Mucosa of stomach (tissue), 1 donor: ENCODE measurements around the gene SLIT3.

Experiments
- H3K27me3 ChIP-seq: one replicate; pipeline ENCODE4 v1.7.0; 2013; ENCODE audit warnings: mild to moderate bottlenecking, low read length; ENCODE audit not compliant: control insufficient read depth, insufficient read depth
- H3K36me3 ChIP-seq: one replicate; pipeline ENCODE4 v1.7.0; 2013; ENCODE audit warnings: low read length; ENCODE audit not compliant: control insufficient read depth, insufficient read depth
- H3K4me1 ChIP-seq: one replicate; pipeline ENCODE4 v1.7.0; 2013; ENCODE audit warnings: mild to moderate bottlenecking, low read length; ENCODE audit not compliant: control insufficient read depth, insufficient read depth
- H3K4me3 ChIP-seq: one replicate; pipeline ENCODE4 v1.7.0; 2013; ENCODE audit warnings: low read length
- H3K9ac ChIP-seq: one replicate; pipeline ENCODE4 v1.7.0; 2013; ENCODE audit warnings: mild to moderate bottlenecking, low read length, moderate library complexity
- H3K9me3 ChIP-seq: one replicate; pipeline ENCODE4 v1.7.0; 2013; ENCODE audit warnings: mild to moderate bottlenecking, low read length, moderate library complexity; ENCODE audit not compliant: control insufficient read depth
- donor health status: Pancreatic carcinoma.

Gene SLIT3

DNA sequence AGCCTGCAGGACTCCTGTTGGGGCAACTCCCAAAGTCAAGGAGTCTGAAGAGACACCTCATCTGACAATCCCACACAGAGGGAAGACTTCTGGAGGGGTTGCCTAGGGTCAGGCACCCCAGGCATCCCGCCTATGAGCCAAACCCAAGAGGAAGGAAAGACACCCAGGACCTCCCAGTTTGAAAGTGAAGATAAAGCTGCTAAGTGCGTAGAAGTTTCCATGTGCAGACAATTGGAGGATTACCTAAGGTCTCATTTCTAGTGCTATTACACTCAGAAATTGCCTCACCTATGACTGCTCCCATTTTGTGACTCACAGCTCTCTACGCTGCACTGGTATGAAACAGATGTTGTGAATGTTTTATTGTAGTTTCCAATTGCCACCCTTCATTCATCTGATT lies 322.9 kb downstream of the SLIT3 start:
- Histone ChIP-seq H3K9me3 (no peaks in the 10 kb centered on the region), H3K27me3 (no peaks in the 10 kb centered on the region), H3K36me3 (no peaks in the 10 kb centered on the region), H3K9ac (no peak overlapping the region), H3K4me1 (peaks cover 9% of the 10 kb centered on the region), H3K4me3 (no peak overlapping the region)

DNA sequence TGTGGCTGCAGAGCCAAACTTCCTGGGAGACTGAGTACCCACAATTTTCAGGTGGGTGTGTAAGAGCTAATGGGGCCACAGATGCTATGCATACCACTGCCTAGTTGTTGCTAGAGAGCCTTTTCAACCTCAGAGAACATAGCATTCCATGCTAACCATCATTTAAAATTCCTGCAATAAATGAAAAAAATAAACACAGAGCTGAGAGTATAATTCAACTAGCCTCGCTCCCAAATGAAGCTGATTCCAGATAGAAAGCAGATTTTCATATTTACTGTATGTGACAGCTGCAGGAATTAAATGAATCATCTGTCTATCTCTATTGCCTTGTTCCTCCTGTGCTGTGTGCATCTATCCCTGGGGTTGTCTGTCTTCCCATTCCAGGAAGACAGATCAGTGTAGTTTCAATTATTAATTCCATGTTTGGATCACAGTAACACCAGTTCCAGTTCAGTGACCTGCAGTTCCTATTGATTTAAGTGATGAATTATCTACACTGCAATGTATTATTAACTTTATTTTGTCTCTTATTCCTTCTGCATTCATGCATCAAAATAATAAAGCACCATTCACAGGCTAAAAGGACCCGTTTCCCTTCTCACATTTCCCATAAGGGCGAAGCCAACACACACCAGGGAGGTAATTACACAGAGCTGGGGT lies 324.5 kb downstream of the SLIT3 start:
- Histone ChIP-seq H3K36me3 (no peaks in the 10 kb centered on the region), H3K9me3 (no peaks in the 10 kb centered on the region), H3K4me1 (peaks cover 9% of the 10 kb centered on the region), H3K4me3 (no peak overlapping the region), H3K27me3 (no peaks in the 10 kb centered on the region), H3K9ac (no peak overlapping the region)

DNA sequence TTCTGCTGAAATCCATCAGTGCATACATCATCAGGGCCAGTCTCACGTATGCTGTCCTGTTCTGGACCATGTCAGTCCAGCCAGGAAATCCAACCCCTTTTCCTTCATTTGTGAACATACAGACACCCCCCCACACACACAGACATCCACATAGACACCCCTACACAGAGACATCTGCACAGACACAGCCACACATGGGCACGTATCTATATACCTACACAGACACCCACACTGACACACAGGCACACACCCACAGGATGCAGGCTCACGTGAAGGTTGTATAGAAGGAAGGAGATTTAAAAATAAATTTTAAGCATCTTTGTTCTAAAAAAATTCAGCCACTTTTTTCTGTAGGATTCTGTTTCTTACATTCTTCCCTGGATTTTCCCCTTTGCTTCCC lies 325.6 kb downstream of the SLIT3 start:
- H3K4me3 ChIP-seq = no peak overlapping the region
- no peaks in the 10 kb centered on the region for H3K36me3 ChIP-seq
- no peaks in the 10 kb centered on the region for H3K9me3 ChIP-seq
- peaks cover 9% of the 10 kb centered on the region for H3K4me1 ChIP-seq
- no peak overlapping the region for H3K9ac ChIP-seq
- no peaks in the 10 kb centered on the region for H3K27me3 ChIP-seq

DNA sequence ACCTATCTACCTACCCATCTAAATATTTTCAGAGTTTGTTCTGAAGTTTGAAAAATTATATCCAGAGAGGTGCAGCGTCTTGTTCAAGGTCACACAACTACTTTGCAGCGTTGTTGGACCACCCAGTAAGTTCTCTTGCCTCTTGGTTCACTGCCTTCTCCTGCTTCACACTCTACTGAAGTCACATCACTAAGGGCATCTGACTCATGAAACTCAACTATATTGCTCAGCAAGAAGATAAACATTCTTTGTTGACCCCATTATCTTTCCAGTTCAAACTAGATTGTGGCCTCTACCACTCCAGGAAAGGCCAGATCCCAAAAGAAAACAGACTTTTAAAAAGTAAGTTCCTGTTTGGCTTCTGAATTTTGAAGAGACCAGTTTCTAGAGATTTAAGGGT lies 326.9 kb downstream of the SLIT3 start:
- H3K36me3 ChIP-seq = no peaks in the 10 kb centered on the region
- H3K9ac ChIP-seq = no peak overlapping the region
- H3K9me3 ChIP-seq = no peaks in the 10 kb centered on the region
- no peak overlapping the region for H3K4me3 ChIP-seq
- H3K4me1 ChIP-seq = peaks cover 9% of the 10 kb centered on the region
- H3K27me3 ChIP-seq = no peaks in the 10 kb centered on the region

DNA sequence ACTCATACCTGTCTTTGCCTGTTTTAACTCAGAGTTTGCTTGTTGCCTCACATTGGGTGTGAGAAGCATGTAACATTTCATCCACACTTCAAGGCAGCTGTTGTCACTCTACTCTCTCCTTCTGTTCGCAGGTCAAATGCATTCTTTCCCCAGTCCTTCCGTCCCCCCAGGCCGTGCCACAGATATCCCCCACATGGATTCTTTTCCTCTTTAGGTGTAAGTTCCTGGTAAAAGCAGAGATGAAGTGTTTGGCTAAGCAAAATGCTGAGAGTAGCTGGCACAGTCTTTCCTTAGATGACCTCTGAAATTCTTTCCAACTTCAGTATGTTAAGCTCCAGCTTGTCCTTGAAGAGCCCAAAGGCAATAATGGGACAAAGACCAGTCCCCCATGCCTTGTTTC lies 328.2 kb downstream of the SLIT3 start:
- Histone ChIP-seq H3K4me3 (no peak overlapping the region), H3K27me3 (no peaks in the 10 kb centered on the region), H3K36me3 (no peaks in the 10 kb centered on the region), H3K9me3 (no peaks in the 10 kb centered on the region), H3K9ac (no peak overlapping the region), H3K4me1 (peaks cover 9% of the 10 kb centered on the region)

DNA sequence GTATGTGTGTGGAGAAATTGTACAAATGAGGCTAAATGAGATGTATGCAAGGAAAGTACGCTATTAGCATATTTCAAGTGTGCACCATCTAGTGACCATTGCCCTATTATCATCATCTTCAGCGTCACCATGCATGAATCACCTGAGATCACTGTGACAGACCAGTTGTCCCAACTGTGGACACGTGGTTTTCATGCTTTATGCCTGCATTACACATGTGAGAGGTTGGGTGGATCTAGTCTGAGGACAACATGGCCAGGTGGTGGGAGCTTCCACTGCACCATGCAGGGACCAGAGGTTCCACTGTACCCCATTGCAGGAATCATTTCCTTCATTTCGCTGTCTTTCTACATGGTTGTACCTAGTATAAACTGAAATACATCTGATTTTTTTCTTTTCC lies 329.8 kb downstream of the SLIT3 start:
- H3K9ac ChIP-seq = no peak overlapping the region
- H3K9me3 ChIP-seq = no peaks in the 10 kb centered on the region
- peaks cover 9% of the 10 kb centered on the region for H3K4me1 ChIP-seq

DNA sequence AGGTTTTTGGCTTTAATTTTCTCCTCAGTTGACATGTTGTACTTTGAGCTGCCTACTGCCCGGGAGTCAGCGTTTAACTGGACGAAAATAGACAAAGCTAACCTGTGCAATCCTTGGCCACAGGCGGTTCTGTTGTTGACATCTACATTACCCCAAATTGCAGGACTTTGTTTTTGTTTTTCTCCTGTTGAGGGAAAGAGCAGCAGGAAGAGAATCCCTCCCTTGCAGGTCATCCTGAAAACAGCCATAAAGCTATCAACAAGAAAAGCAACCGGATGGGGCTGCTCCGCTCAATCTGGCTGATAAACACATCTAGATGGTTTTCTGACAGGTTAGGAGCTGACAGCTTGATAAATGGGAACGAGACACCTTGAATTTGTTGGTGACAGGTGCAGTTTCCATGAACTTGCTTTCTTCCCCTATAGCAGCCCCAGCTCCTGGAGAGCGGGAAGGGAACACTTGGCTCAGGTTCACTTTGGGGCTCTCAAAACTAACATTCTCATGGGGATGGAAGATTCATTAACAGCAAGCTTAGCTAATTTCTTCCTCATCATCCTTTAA lies 331.5 kb downstream of the SLIT3 start:
- Histone ChIP-seq H3K27me3 (no peaks in the 10 kb centered on the region), H3K4me3 (no peak overlapping the region), H3K4me1 (peaks cover 6% of the 10 kb centered on the region), H3K9me3 (no peaks in the 10 kb centered on the region), H3K9ac (no peak overlapping the region), H3K36me3 (no peaks in the 10 kb centered on the region)

More for the DNA sequence above, 329.8 kb downstream of the SLIT3 start:
- no peaks in the 10 kb centered on the region for H3K27me3 ChIP-seq
- H3K4me3 ChIP-seq = no peak overlapping the region
- H3K36me3 ChIP-seq = no peaks in the 10 kb centered on the region

DNA sequence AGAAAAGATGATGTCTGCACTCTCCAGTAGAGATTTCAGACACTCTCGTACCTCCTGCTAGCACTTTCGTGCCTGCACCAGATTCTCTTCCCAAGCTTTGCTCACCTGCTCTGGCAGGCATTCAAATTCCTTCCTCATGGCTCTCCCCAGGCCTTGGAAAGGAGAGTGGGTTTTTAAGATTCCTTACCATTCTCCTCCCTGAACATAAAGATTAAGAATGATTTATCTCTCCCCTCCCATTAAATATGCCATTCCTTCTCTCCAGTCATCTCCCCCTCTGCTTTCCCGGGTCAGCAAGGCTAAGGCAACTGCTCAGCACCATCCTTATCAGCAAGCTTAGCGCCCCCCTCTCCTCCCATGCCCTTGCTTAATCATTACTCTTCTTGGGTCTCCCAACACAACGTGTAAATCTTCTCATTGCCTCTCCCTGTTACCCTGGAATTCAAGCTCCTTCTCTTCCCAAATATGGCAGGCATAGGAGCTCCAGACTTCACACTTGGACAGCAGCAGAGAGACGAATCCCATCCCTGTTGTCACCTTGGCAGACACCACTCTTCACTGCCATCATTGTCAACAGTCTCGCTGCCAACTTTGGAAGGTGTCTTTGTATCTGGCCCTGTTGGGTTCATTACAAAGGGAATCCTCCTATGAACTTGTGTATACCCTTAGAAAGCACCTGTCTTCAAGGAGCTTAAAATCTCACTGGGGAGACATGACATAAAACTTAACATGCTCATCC lies 332.9 kb downstream of the SLIT3 start:
- no peaks in the 10 kb centered on the region for H3K36me3 ChIP-seq
- H3K9ac ChIP-seq = no peak overlapping the region
- no peak overlapping the region for H3K4me3 ChIP-seq
- peaks cover 8% of the 10 kb centered on the region for H3K4me1 ChIP-seq
- no peaks in the 10 kb centered on the region for H3K9me3 ChIP-seq
- no peaks in the 10 kb centered on the region for H3K27me3 ChIP-seq

DNA sequence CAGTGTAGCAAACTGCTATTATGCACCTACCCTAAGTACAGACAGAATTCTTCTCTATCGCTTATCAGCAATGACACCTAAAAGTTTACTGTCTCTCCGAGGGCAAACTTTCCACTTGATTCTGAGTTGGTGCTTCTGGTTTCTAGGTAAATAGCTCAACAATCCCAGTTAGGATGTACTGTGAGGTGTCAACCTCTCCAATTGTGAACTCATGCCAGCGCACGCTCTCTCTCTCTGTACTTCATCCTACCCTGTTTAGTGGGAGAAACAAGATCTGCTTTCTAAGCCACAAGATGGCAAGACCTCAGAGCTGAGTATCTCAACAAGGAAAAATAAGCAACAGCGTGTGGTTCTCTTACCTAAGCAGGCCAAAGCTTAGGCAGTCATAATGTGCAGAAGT lies 335.3 kb downstream of the SLIT3 start:
- no peaks in the 10 kb centered on the region for H3K36me3 ChIP-seq

DNA sequence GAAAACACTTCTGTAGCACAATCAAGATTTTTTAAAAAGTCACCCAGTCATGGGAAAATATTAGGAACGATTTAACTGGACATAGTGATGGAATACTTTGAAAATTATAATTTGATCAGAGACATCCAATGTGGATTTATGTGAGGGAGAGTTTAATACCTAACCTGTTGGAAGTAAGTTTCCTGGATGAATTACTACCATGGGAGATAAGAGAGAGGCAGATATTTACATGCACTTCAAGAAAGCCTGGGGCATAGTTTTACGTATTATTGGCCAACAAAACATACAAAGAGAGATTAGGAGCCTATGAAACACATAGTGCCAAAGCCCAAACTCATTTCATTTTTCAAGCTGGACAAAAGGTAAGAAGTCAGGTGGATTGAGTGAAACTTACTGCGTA lies 336.8 kb downstream of the SLIT3 start:
- peaks cover 8% of the 10 kb centered on the region for H3K4me1 ChIP-seq
- H3K9me3 ChIP-seq = no peaks in the 10 kb centered on the region
- no peak overlapping the region for H3K4me3 ChIP-seq
- H3K27me3 ChIP-seq = no peaks in the 10 kb centered on the region
- no peaks in the 10 kb centered on the region for H3K36me3 ChIP-seq
- H3K9ac ChIP-seq = no peak overlapping the region

More for the DNA sequence above, 335.3 kb downstream of the SLIT3 start:
- Histone ChIP-seq H3K4me3 (no peak overlapping the region), H3K27me3 (no peaks in the 10 kb centered on the region), H3K4me1 (peaks cover 8% of the 10 kb centered on the region), H3K9me3 (no peaks in the 10 kb centered on the region), H3K9ac (no peak overlapping the region)

DNA sequence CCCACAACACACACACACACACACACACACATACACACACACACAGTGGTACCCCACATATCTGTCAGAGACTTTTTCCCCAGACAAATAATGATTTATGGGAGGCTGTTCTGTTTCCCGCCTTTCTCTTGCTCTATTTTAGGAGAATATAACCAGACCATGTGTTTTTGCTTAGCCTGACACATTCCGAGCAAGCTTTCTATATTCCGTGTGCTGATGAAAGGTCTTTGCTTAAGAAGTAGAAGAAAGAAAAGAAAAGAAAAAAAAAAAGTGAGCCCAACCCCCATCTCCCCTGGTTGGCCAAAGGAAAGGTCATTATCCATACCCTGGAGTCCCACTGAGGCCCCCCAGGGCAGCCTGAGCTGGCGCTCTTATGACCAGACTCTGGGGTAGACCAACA lies 338.6 kb downstream of the SLIT3 start:
- H3K9me3 ChIP-seq = no peaks in the 10 kb centered on the region
- H3K4me3 ChIP-seq = no peak overlapping the region
- H3K27me3 ChIP-seq = no peaks in the 10 kb centered on the region
- H3K36me3 ChIP-seq = no peaks in the 10 kb centered on the region
- no peak overlapping the region for H3K9ac ChIP-seq
- peaks cover 8% of the 10 kb centered on the region for H3K4me1 ChIP-seq

DNA sequence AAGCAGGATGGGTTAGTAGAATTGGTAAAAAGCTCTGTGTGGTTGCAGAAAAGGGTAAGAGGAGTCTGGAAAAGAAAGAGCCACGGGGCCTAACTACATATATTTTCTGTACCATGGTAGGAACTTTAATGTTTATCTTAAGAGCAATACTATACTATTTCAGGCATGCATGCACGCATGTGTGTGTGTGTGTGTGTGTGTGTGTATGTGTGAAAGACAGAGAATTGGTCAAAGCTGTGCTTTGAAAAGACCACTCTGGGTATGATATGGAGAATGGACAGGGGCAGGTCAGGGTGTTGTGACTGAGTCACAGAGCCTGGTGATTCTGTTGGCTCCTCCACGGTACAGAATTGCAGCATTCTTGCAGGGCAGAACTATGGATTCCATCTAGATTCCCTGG lies 339.3 kb downstream of the SLIT3 start:
- no peak overlapping the region for H3K9ac ChIP-seq
- H3K4me1 ChIP-seq = peaks cover 8% of the 10 kb centered on the region
- H3K36me3 ChIP-seq = no peaks in the 10 kb centered on the region
- no peak overlapping the region for H3K4me3 ChIP-seq
- H3K9me3 ChIP-seq = no peaks in the 10 kb centered on the region
- no peaks in the 10 kb centered on the region for H3K27me3 ChIP-seq
